ENCODE measurements around the gene ATL2. TPM values are rescaled to one million over a fixed set of nuclear protein-coding genes. Genes with fewer than 3 reads are reported as not detected.
"Not testable (repeated sequence)": the region's sequence is repeated elsewhere in the genome, so short reads cannot be mapped to it uniquely, and the experiment has no call there.

Gene ATL2
- total RNA-seq, 1 experiment from 2014 or later: 62.7 TPM

DNA sequence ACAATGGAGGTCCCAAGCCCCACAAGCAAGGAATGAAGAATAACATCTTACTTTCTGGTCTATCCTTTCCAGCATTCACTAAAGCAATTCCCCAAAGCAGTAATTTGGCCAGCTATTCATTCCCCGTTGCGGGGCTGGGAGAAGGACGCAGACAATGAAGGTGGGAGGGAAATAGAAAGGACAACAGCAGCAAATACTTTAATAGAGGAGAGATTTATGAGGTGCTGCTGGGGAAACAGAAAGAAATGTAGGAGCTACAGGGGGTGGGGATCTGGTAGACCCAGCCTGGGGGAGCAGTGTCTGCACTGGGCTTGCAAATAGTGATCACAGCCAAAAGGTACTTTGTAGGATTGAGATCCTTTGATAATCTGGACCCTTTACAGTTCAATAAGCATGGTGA is 13.9 kb upstream of the ATL2 start:
- no peak for DNase-seq (ENCODE audit: low read depth)

DNA sequence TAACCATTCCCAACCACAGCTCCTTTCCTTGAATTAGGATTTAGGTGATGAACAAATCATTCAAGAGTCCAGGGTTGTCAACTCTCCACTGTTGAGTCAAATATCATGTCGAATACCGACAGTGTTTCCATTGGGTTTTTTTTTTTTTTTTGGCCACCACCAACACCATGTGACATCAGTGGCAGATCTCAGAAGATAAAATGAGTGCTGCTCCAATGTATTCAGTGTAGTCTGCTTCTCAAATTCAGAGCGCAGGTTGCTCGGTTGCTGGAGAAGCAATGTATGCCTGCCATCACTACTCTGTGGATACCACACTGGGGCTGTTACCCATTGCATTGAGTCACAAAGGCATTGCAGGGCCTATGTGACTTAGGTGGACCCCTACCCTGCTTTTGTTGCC is 10.8 kb upstream of the ATL2 start:
- no peak for DNase-seq (ENCODE audit: low read depth)

- no peak for DNase-seq (ENCODE audit: low read depth)
These were observed 9.7 kb upstream of the ATL2 start for GRCh38 chr2:38386821-38387220.

DNA sequence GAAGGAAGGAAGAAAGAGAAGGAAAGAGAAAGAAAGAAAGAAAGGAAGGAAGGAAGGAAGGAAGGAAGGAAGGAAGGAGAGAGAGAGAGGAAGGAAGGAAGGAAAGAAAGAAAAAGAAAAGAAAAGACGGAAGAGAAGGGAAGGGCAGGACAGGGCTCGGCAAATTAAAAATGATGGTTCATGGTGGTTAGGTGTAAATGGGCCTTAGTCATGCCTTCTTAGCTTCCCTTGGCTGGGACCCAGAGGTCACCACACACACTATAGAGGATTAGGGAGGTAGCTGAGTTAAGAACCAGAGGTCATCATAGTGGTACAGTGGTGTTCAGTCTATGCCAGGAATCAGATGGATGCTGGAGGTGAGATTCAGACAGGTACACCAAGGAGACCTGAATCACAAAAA is 9.3 kb upstream of the ATL2 start:
- DNase-seq (ENCODE audit: low read depth): peak; percentile 62

DNA sequence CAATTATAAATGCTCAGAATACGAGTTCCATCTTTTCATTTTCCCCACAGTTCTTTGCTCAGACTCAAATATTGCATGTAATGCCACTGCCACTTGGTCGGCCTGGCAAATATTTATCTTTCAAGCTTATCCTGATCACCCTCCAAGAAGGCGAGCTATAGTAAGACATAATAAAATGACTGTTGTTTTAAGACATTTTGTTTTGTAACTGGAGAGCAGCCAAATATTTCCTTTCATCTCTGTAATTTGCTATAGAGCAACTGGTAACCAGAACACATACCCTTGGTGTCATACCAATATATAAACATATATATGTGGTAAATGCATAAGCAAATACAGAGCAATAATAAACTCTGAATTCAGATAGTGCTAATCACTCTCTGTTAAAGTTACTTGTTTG is 7.3 kb upstream of the ATL2 start:
- no peak for DNase-seq (ENCODE audit: low read depth)

DNA sequence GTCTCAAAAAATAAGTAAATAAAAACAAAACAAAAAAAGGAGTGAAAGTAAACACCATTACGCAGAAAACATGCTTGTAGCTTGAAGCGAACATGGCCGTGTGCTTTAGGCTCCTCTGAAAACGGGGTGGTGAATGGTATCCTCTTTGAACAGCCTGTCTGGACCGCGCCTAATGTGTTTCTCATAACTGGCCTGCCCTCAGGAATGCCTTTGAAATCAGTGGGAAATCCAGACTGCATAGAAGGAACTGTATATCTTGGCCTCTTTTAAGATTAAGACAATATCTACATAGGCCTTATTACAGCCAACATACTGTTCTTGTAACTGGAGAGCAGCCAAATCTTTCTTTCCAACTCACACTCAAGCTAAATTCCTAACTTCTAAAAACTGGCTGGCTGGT is 6.7 kb upstream of the ATL2 start:
- DNase-seq (ENCODE audit: low read depth): not testable (repeated sequence)

- DNase-seq (ENCODE audit: low read depth): no peak
These were observed 4.5 kb upstream of the ATL2 start for GRCh38 chr2:38381381-38382143.

GRCh38 chr2:38380397-38381130 is 3.5 kb upstream of the ATL2 start:
- DNase-seq (ENCODE audit: low read depth): no peak

- peak; percentile 78 for DNase-seq (ENCODE audit: low read depth)
These were observed 575 bp downstream of the ATL2 start for GRCh38 chr2:38376346-38377049.

DNA sequence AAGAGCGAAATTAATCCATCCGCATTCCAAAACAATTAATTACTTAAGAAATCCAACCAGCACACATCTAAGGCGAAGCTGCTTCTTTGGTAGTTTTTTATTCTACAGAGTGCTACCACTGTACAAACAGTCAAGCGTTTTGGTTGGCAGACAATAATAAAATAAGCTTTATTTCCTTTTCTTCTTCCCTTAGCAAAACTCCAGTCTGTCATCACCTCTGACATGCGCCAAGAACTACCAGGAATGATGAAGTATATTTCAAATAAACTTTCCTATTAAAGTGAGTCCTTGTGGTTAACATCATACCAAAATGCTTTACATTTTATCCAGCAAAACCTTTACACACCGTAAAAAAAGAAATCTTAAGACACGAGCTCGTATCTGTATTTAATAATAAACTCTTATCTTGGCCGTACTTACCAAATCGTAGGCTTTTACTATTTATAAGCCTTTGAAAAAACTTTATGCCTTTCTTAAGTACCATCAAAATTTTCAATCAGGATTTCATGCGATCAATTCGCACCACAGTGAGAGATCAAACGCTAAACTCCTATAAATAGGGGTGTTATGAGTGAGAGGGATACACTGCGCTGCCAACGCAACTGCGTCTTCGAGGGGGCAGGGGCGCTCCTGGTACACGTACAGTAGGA is 1.3 kb downstream of the ATL2 start:
- DNase-seq (ENCODE audit: low read depth): no peak

DNA sequence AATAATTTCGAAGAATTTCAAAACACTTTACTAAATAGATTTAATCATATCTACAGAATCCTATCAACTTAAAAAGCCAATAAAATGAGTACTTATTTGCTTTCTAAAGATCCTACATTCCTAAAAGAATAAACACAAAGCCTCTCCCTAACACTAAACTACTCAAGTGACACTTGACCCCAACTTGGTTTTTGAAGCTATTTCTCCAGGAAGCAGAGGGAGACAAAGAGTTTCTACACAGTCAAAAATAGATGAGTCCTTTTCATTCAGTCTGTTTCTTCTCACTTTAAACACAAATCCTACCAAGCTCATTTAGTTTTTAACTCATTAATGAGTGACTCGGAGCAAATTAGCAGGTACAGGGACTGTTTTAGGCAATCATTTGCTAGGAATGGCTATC is 2.1 kb downstream of the ATL2 start:
- no peak for DNase-seq (ENCODE audit: low read depth)

DNA sequence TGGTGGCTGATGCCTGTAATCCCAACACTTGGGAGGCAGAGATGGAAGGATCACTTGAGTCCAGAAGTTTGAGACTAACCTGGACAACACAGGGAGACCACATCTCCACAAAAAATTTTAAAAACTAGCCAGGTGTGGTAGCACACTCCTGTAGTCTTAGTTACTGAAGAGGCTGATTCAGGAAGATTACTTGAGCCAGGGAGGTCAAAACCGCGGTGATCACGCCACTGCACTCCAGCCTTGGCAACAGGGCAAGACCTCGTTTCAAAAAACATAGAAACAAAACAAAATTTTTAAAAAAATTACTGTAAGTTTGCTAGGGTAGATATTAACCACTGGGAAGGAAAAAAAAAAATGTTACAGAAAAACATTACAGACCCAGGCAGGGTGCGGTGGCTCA is 5.8 kb downstream of the ATL2 start:
- DNase-seq (ENCODE audit: low read depth): peak; percentile 14

GRCh38 chr2:38370664-38371063 is 6.4 kb downstream of the ATL2 start:
- no peak for DNase-seq (ENCODE audit: low read depth)

GRCh38 chr2:38362232-38362631 is 14.8 kb downstream of the ATL2 start:
- DNase-seq (ENCODE audit: low read depth): no peak

- DNase-seq (ENCODE audit: low read depth): no peak
These were observed 16.9 kb downstream of the ATL2 start for GRCh38 chr2:38360177-38360576.

DNA sequence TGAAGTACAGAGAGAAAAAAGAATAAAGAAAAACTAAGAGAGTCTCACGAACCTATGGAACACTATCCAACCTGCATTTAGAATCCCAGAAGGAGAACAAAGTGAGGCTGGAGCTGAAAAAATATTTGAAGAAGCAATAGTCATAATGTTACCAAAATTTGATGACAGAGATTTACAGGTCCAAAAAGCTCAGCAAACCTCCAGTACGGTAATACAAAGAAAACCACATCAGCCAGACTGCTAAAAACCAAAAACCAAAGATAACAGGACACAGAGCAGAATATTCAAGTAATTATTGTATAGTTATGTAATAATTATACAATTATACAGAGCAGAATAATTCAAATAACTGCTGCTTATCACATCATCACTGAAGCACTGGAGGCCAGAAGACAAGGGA is 23.7 kb downstream of the ATL2 start:
- no peak for DNase-seq (ENCODE audit: low read depth)

GRCh38 chr2:38352336-38352735 is 24.7 kb downstream of the ATL2 start:
- DNase-seq (ENCODE audit: low read depth): no peak

DNA sequence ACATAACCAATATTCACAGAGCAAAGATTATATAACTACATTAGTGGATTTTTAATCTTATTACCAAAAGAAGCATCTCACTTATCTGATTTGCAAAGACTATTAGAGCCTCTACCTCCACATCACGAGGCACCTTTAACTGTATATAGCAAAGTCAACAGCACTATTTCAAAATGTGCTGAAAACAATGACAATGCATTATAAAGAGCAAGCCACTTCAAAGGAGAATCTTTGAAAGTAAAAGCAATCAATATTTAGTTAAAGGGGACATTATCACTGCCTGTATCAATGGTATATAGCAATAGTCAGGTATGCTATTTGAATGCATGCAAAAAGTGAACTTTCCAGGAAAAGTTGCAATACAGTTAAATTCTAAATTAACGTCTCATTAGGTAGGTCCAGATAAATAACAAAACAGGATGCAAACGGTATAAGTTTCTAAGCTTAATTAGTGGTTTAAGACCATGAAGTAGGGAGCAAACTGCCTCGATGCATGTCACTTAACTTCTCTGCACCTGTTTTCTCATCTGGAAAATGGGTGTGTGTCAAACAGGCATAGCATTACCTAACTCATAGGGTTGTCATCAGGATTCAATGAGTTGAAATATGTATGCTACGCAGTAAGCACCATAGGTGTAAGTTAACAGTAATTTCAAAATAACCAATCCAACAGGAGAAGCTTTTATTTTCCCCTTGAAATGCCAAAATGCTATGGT is 31.6 kb downstream of the ATL2 start:
- no peak for DNase-seq (ENCODE audit: low read depth)

- DNase-seq (ENCODE audit: low read depth): no peak
These were observed 32.3 kb downstream of the ATL2 start for GRCh38 chr2:38344813-38345212.

GRCh38 chr2:38343212-38343611 is 33.9 kb downstream of the ATL2 start:
- no peak for DNase-seq (ENCODE audit: low read depth)

DNA sequence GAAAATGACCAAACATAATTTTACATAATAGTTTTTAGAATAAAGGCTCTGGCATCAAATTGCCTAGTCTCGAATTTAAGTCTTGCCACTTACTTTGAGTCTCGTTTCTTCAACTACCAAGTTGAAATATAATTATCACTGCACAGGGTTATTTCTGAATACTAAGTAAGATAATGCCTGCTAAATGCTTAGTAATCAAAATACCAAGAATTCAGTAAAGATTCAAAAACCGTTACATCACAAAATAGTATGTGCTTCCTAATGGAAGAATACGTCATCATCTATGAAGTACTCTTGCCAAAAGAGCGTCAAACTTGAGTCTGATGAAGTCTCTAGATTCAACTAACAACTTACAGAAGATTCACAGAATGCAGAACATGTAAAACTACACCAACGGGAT is 40.5 kb downstream of the ATL2 start:
- DNase-seq (ENCODE audit: low read depth): no peak

DNA sequence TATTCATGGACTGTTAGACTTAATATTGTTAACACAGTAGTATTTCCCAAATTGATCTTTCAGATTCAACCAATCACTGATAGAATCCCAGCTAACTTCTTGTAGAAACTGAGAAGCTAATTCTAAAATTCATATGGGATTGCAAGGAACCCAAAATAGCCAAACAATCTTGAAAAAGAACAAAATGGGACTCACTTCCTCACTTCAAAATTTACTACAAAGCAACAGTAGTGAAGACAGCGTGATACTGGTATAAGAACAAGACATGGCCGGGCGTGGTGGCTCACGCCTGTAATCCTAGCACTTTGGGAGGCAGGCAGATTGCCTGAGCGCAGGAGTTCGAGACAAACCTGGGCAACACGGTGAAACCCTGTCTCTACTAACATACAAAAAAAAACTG is 46.3 kb downstream of the ATL2 start:
- no peak for DNase-seq (ENCODE audit: low read depth)

All from M059J (cell line).